Testis (tissue), 3 donors: ENCODE results near the gene SINHCAF. TPM values are rescaled to one million over a fixed set of nuclear protein-coding genes. Genes with fewer than 3 reads are reported as not detected.

Source experiments
- DNase-seq: peaks from one replicate; pipeline ENCODE4 v3.0.0-alpha.2; 2019
- H3K27ac ChIP-seq, 2 donors: fragments of 200-600 bp; sonication (generic); one replicate each; pipeline ENCODE4 v1.5.1; 2019
- H3K27me3 ChIP-seq: fragments of 200-600 bp; sonication (generic); one replicate; pipeline ENCODE4 v1.5.1; 2019
- H3K36me3 ChIP-seq: fragments of 200-600 bp; sonication (generic); one replicate; pipeline ENCODE4 v1.5.1; 2017; ENCODE audit warnings: low read depth; ENCODE audit errors: missing control alignments
- H3K4me1 ChIP-seq: fragments of 200-600 bp; sonication (generic); one replicate; pipeline ENCODE4 v1.5.1; 2019
- H3K4me3 ChIP-seq, 2 donors: fragments of 200-600 bp; sonication (generic); one replicate each; pipeline ENCODE4 v1.5.1; 2017 to 2019
- H3K9me3 ChIP-seq: fragments of 200-600 bp; sonication (generic); one replicate; pipeline ENCODE4 v1.5.1; 2017
- POLR2A ChIP-seq: fragments of 450-650 bp; IDR thresholded peaks from one replicate; pipeline ENCODE4 v1.6.1; 2017; ENCODE audit warnings: antibody characterized with exemption, mild to moderate bottlenecking, moderate library complexity
- WGBS, 2 donors: methylation state at CpG; one replicate each; pipeline ENCODE4 v1.1.5; 2018; 5-methylcytosine and 5-hydroxymethylcytosine counted together
- intact Hi-C: fragments of 100-400 bp; cut with DNase I; formaldehyde crosslinking; loops from one replicate; pipeline ENCODE4 v1.15.1; 2023; ENCODE audit warnings: low total_unique reads
- polyA plus RNA-seq: library from polyadenylated mRNA; stranded (reverse); fragments of 350-450 nt; fragmentation: Illumina TruSeq; extraction: RNeasy Lipid Tissue Mini Kit (QIAGEN cat#74804); gene quantifications from one replicate; pipeline ENCODE4 v1.2.3, GENCODE V29; 2014; ENCODE audit warnings: low read depth, low replicate concordance; ENCODE audit not compliant: insufficient read depth
- total RNA-seq, 2 donors: library from RNA; depleted of rRNA; stranded (reverse); fragments of >200 nt; gene quantifications; one replicate each; pipeline ENCODE4 v1.2.3, GENCODE V29; 2016
- TF ChIP-seq, protein P1 (sequence below), 3 experiments: fragments of 450-650 bp in 2 of 3; fragments of 200-600 bp in 1 of 3; sonication (generic) in 1 of 3; IDR thresholded peaks; one replicate each; pipeline ENCODE4 v1.5.1; 2016 to 2019; ENCODE audit warnings: antibody characterized with exemption in 3 of 3, mild to moderate bottlenecking in 2 of 3, moderate library complexity in 1 of 3

The SINHCAF gene
- total and polyA plus RNA-seq, 3 donors from 2014 or later = 45.2 to 47.9 (median 46.8) TPM

GRCh38 chr12:31317471-31318395 is 8.2 kb downstream of the SINHCAF start:
- intact Hi-C loops = no loop called here
- WGBS, 2 donors = 20 to 24% methylated on average over 8 of the region's 8 CpGs
- Histone ChIP-seq H3K27ac (peak overlapping the region in 1 of 2 donors; percentile 54), H3K4me1 (peaks cover 13% of the 10 kb centered on the region), H3K9me3 (no peaks in the 10 kb centered on the region), H3K27me3 (no peaks in the 10 kb centered on the region), H3K36me3 (no peaks in the 10 kb centered on the region), H3K4me3 (no peak overlapping the region)
- DNase-seq = no peak
- TF ChIP-seq POLR2A = no peak
- TF ChIP-seq, protein P1, sequence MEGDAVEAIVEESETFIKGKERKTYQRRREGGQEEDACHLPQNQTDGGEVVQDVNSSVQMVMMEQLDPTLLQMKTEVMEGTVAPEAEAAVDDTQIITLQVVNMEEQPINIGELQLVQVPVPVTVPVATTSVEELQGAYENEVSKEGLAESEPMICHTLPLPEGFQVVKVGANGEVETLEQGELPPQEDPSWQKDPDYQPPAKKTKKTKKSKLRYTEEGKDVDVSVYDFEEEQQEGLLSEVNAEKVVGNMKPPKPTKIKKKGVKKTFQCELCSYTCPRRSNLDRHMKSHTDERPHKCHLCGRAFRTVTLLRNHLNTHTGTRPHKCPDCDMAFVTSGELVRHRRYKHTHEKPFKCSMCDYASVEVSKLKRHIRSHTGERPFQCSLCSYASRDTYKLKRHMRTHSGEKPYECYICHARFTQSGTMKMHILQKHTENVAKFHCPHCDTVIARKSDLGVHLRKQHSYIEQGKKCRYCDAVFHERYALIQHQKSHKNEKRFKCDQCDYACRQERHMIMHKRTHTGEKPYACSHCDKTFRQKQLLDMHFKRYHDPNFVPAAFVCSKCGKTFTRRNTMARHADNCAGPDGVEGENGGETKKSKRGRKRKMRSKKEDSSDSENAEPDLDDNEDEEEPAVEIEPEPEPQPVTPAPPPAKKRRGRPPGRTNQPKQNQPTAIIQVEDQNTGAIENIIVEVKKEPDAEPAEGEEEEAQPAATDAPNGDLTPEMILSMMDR (IDR thresholded peaks at IDR 0.05) = no peak

GRCh38 chr12:31316891-31317290 is 9.1 kb downstream of the SINHCAF start:
- Histone ChIP-seq H3K27me3 (no peaks in the 10 kb centered on the region), H3K4me3 (no peak overlapping the region), H3K9me3 (no peaks in the 10 kb centered on the region), H3K4me1 (peaks cover 13% of the 10 kb centered on the region), H3K36me3 (no peaks in the 10 kb centered on the region), H3K27ac (peak overlapping the region in 1 of 2 donors; percentile 54)
- 52% methylated on average over 3 of the region's 3 CpGs for WGBS, 2 donors
- no peak for DNase-seq
- no peak for TF ChIP-seq POLR2A
- TF ChIP-seq, protein P1 (IDR thresholded peaks at IDR 0.05) = no peak
- intact Hi-C loops = no loop called here

DNA sequence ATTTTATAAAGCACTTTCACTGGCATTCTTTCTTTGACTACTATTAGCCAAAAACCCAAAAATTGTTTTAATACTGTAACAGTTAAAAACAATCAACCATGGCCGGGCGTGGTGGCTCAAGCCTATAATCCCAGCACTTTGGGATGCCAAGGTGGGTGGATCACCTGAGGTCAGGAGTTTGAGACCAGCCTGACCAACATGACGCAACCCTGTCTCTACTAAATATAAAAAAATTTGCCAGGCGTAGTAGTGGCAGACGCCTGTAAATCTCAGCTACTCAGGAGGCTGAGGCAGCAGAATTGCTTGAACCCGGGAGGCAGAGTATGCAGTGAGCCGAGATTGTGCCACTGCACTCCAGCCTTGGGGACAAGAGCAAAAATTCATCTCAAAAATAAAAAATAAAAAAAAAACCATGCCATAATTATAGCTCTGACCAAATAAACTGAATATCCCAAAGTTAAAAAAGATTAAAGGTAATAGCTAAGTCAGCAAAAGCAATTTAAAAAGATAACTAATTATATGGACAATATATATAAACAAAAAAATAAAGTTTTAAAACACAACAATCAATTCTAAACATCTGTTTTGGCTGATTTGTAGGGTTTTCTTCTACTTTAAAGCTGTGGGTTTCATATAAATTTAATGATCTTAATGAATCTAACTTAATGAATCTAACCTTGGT is 10.0 kb downstream of the SINHCAF start:
- intact Hi-C loops = no loop called here
- TF ChIP-seq POLR2A = no peak
- TF ChIP-seq, protein P1 (IDR thresholded peaks at IDR 0.05) = no peak
- Histone ChIP-seq H3K4me1 (peaks cover 13% of the 10 kb centered on the region), H3K27ac (no peak overlapping the region), H3K4me3 (no peak overlapping the region), H3K36me3 (no peaks in the 10 kb centered on the region), H3K9me3 (no peaks in the 10 kb centered on the region), H3K27me3 (no peaks in the 10 kb centered on the region)
- WGBS, 2 donors = 87 to 93% methylated on average over 7 of the region's 7 CpGs
- DNase-seq = no peak

DNA sequence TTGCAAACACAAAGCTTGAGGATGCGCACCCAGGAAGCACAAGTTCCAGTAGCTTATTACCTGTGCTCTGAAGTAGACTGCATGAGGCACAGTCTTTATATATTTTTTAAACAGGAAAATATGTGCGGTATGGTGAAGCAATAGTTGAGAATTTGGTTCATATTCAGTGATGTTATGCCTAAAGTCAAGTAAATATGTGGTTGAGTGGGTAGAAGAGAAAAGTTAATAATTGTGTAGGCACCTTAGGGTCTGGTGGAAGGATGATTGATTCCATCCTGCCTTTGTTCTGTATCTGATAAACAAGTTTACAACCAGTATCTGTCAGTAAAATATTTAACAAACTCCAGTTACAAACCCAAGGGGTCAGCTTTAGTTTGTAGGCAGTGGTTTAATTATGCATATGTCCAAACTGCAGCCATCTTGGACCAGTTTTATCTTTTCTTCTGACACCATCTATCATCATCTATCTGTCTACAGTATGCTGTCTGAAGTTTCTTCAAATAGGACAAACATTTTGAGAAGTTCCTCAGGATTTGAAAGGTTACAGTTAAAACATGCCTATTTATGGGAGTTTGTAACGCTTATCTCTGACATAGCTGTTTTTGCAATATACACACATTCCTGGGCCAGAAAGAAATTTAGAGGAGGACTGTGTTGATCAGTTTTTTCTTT is 10.8 kb downstream of the SINHCAF start:
- no peak for DNase-seq
- intact Hi-C loops = no loop called here

More for the DNA sequence above, 10.8 kb downstream of the SINHCAF start:
- TF ChIP-seq POLR2A = no peak
- TF ChIP-seq, protein P1 (IDR thresholded peaks at IDR 0.05) = no peak
- H3K27me3 ChIP-seq = no peaks in the 10 kb centered on the region
- no peak overlapping the region for H3K4me3 ChIP-seq
- H3K27ac ChIP-seq = no peak overlapping the region
- no peaks in the 10 kb centered on the region for H3K9me3 ChIP-seq
- 87 to 91% methylated on average over 3 of the region's 3 CpGs for WGBS, 2 donors
- H3K4me1 ChIP-seq = peaks cover 13% of the 10 kb centered on the region
- H3K36me3 ChIP-seq = no peaks in the 10 kb centered on the region
